Activated T-cell treated with anti-CD3 and anti-CD28 coated beads for 24 hours (primary cell): ENCODE data around the gene ZNF397.
"Not testable (repeated sequence)": the region's sequence is repeated elsewhere in the genome, so short reads cannot be mapped to it uniquely, and the experiment has no call there.

Experiments
- DNase-seq: peaks from one replicate; pipeline ENCODE4 v3.0.0-alpha.2; 2020; ENCODE audit warnings: low read depth

Gene ZNF397

GRCh38 chr18:35240664-35241447 is at the start of gene ZNF397:
TSS of gene ZNF397 (plus strand) at chr18:35241034. CDS start at chr18:35242471, 1,437 bp downstream.
- DNase-seq = peak; percentile 94

GRCh38 chr18:35191698-35192025 is 49.2 kb upstream of the ZNF397 start:
- no peak for DNase-seq

- DNase-seq = no peak
Observed at GRCh38 chr18:35192415-35192814, 48.4 kb upstream of the ZNF397 start.

- no peak for DNase-seq
Observed at GRCh38 chr18:35193316-35193715, 47.5 kb upstream of the ZNF397 start.

GRCh38 chr18:35197296-35197695 is 43.5 kb upstream of the ZNF397 start:
- no peak for DNase-seq

- DNase-seq = no peak
Observed at GRCh38 chr18:35201256-35201931, 39.4 kb upstream of the ZNF397 start.

- DNase-seq = no peak
Observed at GRCh38 chr18:35203067-35203466, 37.8 kb upstream of the ZNF397 start.

- no peak for DNase-seq
Observed at GRCh38 chr18:35205199-35205712, 35.6 kb upstream of the ZNF397 start.

- DNase-seq = not testable (repeated sequence)
Observed at GRCh38 chr18:35205746-35206458, 34.9 kb upstream of the ZNF397 start.

- DNase-seq = no peak
Observed at GRCh38 chr18:35215026-35215425, 25.8 kb upstream of the ZNF397 start.

- not testable (repeated sequence) for DNase-seq
Observed at GRCh38 chr18:35216611-35217010, 24.2 kb upstream of the ZNF397 start.

- DNase-seq = not testable (repeated sequence)
Observed at GRCh38 chr18:35219331-35219730, 21.5 kb upstream of the ZNF397 start.

- DNase-seq = no peak
Observed at GRCh38 chr18:35220424-35220823, 20.4 kb upstream of the ZNF397 start.

- DNase-seq = no peak
Observed at GRCh38 chr18:35223797-35224196, 17.0 kb upstream of the ZNF397 start.

- DNase-seq = no peak
Observed at GRCh38 chr18:35227254-35227653, 13.6 kb upstream of the ZNF397 start.

GRCh38 chr18:35231052-35231451 is 9.8 kb upstream of the ZNF397 start:
- peak; percentile 65 for DNase-seq

- DNase-seq = no peak
Observed at GRCh38 chr18:35236571-35237363, 4.1 kb upstream of the ZNF397 start.

GRCh38 chr18:35239314-35239713 is 1.5 kb upstream of the ZNF397 start:
- DNase-seq = no peak

- DNase-seq = no peak
Observed at GRCh38 chr18:35241448-35241804, 592 bp downstream of the ZNF397 start.

GRCh38 chr18:35242426-35242825 is 1.6 kb downstream of the ZNF397 start:
- DNase-seq = no peak

GRCh38 chr18:35244671-35245070 is 3.8 kb downstream of the ZNF397 start:
- no peak for DNase-seq

GRCh38 chr18:35245719-35246317 is 5.0 kb downstream of the ZNF397 start:
- no peak for DNase-seq
